ENCODE measurements around the gene NPR1. TPM values are rescaled to one million over a fixed set of nuclear protein-coding genes. Genes with fewer than 3 reads are reported as not detected.
A peak's percentile ranks its signal among the peaks of the same experiment; 100 is the strongest.

NPR1 gene
- total and polyA plus RNA-seq, 4 donors = 16.7 to 98.9 (median 46.8) TPM

DNA sequence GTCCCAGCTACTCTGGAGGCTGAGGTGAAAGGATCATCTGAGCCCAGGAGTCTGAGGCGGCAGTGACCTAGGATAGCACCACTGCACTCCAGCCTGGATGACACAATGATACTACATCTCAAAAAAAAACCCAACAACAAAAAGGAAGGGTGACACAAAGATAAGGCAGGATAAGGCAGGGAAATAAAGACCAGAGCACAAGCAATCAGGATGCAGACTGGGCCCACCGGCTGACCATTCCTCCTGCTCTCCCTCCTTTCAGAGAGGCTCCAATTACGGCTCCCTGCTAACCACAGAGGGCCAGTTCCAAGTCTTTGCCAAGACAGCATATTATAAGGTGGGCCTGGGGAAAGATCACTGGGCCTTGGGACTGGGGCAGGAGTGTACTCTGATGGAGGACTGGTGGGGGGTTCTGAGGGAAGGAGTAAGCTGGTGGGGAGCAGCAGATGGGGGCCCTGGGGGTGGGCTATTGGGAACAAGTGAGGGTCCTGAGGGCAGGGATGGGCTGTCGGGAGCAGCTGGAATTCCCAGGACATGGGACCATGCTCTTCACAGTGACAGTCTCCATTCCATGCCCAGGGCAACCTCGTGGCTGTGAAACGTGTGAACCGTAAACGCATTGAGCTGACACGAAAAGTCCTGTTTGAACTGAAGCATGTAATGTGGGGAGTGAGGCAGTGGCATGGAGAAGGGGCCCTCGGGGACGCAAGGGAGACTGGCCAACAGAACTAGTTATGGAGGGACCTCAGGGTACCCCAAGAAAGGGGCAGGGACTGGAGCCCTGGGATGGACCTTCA lies 7.3 kb downstream of the NPR1 start:
- Histone ChIP-seq H3K36me3 (ENCODE audit: control insufficient read depth in 4 of 4, insufficient read depth in 4 of 4, low read length in 4 of 4) (peaks cover 0 to 33% (median 0%) of the 10 kb centered on the region in 4 donors), H3K4me3 (no peak overlapping the region), H3K4me1 (ENCODE audit: control insufficient read depth in 5 of 5, insufficient read depth in 5 of 5, low read length in 5 of 5) (peaks cover 0 to 3% (median 0%) of the 10 kb centered on the region in 5 donors), H3K27me3 (ENCODE audit: control insufficient read depth in 3 of 3, insufficient read depth in 3 of 3, low read length in 2 of 3) (peaks cover 0 to 17% (median 10%) of the 10 kb centered on the region in 3 donors), H3K9ac (ENCODE audit: insufficient read depth in 1 of 2, low read length in 2 of 2) (no peak overlapping the region), H3K9me3 (ENCODE audit: control insufficient read depth in 4 of 4, insufficient read depth in 3 of 4, low read length in 3 of 4) (no peaks in the 10 kb centered on the region), H3K27ac (ENCODE audit: low read depth in 1 of 2, low read length in 1 of 2) (no peak overlapping the region)
- 83 to 89% methylated on average over 11 of the region's 11 CpGs for WGBS, 2 donors
- ATAC-seq (ENCODE audit: insufficient read depth, low FRiP score) (no peak), DNase-seq (no peak)
- TF ChIP-seq, protein P1, sequence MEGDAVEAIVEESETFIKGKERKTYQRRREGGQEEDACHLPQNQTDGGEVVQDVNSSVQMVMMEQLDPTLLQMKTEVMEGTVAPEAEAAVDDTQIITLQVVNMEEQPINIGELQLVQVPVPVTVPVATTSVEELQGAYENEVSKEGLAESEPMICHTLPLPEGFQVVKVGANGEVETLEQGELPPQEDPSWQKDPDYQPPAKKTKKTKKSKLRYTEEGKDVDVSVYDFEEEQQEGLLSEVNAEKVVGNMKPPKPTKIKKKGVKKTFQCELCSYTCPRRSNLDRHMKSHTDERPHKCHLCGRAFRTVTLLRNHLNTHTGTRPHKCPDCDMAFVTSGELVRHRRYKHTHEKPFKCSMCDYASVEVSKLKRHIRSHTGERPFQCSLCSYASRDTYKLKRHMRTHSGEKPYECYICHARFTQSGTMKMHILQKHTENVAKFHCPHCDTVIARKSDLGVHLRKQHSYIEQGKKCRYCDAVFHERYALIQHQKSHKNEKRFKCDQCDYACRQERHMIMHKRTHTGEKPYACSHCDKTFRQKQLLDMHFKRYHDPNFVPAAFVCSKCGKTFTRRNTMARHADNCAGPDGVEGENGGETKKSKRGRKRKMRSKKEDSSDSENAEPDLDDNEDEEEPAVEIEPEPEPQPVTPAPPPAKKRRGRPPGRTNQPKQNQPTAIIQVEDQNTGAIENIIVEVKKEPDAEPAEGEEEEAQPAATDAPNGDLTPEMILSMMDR (IDR thresholded peaks at IDR 0.05; ENCODE audit: control extremely low read depth, extremely low read depth) = no peak

DNA sequence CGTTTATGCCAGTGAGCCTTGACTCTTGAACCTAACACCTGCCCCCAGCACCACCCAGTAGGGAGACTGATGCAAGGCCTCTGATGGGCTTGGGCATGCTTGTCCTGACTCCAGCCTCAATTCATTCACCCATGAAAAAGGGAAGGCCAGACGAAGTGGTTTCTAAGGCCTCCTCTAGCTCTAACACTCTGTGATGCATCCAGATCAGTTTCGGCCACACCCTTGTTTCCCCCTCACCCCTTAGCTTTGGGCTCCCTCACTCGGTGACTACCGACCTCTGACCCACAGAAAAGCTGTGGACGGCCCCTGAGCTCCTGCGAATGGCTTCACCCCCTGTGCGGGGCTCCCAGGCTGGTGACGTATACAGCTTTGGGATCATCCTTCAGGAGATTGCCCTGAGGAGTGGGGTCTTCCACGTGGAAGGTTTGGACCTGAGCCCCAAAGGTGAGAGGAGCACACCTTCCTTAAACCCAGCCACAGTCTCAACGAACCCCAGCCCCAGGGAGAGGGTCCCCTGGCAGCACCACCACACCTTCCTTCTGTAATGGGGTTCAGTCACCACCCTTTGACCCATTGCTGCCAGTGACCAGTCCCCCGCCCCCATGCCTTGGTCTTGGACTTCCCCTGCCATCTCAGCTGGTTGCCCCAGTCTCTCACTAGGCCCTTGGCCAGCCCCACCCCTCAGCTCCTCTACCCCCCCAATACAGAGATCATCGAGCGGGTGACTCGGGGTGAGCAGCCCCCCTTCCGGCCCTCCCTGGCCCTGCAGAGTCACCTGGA lies 9.0 kb downstream of the NPR1 start:
- Histone ChIP-seq H3K9ac (ENCODE audit: insufficient read depth in 1 of 2, low read length in 2 of 2) (no peak overlapping the region), H3K27ac (ENCODE audit: low read depth in 1 of 2, low read length in 1 of 2) (no peak overlapping the region), H3K9me3 (ENCODE audit: control insufficient read depth in 4 of 4, insufficient read depth in 3 of 4, low read length in 3 of 4) (no peaks in the 10 kb centered on the region), H3K4me3 (no peak overlapping the region), H3K36me3 (ENCODE audit: control insufficient read depth in 4 of 4, insufficient read depth in 4 of 4, low read length in 4 of 4) (peaks cover 0 to 27% (median 0%) of the 10 kb centered on the region in 4 donors), H3K4me1 (ENCODE audit: control insufficient read depth in 5 of 5, insufficient read depth in 5 of 5, low read length in 5 of 5) (peaks cover 0 to 3% (median 0%) of the 10 kb centered on the region in 5 donors), H3K27me3 (ENCODE audit: control insufficient read depth in 3 of 3, insufficient read depth in 3 of 3, low read length in 2 of 3) (peaks cover 0 to 2% (median 0%) of the 10 kb centered on the region in 3 donors)
- DNase-seq (no peak), ATAC-seq (ENCODE audit: insufficient read depth, low FRiP score) (no peak)
- TF ChIP-seq, protein P1 (IDR thresholded peaks at IDR 0.05; ENCODE audit: control extremely low read depth, extremely low read depth) = no peak
- 86 to 93% methylated on average over 16 of the region's 16 CpGs for WGBS, 2 donors

DNA sequence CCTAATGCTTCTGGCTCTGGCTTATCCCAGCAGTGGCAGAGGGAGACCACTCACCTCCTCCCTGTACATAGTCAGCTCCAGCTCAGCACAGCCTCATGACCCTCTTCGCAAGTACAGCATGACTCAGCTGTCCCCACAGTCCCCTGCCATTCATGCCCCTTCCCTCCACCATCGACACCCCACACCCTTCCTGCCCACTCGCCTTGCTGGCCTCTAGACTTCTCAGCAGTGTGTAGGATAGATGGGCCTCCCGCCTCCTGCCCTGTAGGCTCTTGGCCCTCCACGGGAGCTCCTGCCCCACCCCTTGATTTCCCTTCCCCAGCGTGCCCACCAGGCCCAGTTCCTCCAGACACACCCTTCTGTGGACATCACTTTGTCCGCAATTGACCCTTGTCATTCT lies 9.8 kb downstream of the NPR1 start:
- TF ChIP-seq, protein P1 (IDR thresholded peaks at IDR 0.05; ENCODE audit: control extremely low read depth, extremely low read depth) = no peak
- Histone ChIP-seq H3K4me1 (ENCODE audit: control insufficient read depth in 5 of 5, insufficient read depth in 5 of 5, low read length in 5 of 5) (peaks cover 0 to 3% (median 0%) of the 10 kb centered on the region in 5 donors), H3K27ac (ENCODE audit: low read depth in 1 of 2, low read length in 1 of 2) (peak overlapping the region in 1 of 2 donors; percentile 26), H3K4me3 (no peak overlapping the region), H3K27me3 (ENCODE audit: control insufficient read depth in 3 of 3, insufficient read depth in 3 of 3, low read length in 2 of 3) (no peaks in the 10 kb centered on the region), H3K36me3 (ENCODE audit: control insufficient read depth in 4 of 4, insufficient read depth in 4 of 4, low read length in 4 of 4) (peaks cover 0 to 30% (median 0%) of the 10 kb centered on the region in 4 donors), H3K9me3 (ENCODE audit: control insufficient read depth in 4 of 4, insufficient read depth in 3 of 4, low read length in 3 of 4) (no peaks in the 10 kb centered on the region), H3K9ac (ENCODE audit: insufficient read depth in 1 of 2, low read length in 2 of 2) (no peak overlapping the region)
- DNase-seq (no peak), ATAC-seq (ENCODE audit: insufficient read depth, low FRiP score) (no peak)
- WGBS, 2 donors = 78% methylated on average over 7 of the region's 7 CpGs
